Measurements from ENCODE around the gene PDHA1.

Gene PDHA1

DNA sequence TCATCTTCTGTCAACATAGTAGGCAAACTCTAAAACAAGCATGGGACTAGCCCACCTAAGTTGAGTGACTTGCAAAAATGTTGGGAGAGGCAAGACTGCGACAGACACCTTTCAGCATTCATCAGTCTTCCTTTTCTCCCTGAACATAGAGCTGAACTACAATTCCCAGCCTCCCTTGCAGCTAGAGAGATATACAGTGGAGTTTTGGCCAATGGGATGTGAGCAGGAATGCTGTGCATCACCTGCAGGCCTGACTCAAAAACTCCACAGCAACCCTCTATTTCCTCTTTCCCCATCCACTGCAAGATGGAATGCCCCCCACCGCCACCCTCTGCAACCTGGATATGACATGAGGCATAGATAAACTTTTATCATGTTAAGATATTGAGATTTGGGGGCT is 66.5 kb downstream of the PDHA1 start:
- Histone ChIP-seq H3K4me3 (ENCODE audit: low read depth, low read length) (no peak overlapping the region), H3K27ac (ENCODE audit: low read depth, low read length) (no peak overlapping the region), H3K36me3 (ENCODE audit: control insufficient read depth, insufficient read depth, low read length) (no peaks in the 10 kb centered on the region), H3K9ac (ENCODE audit: low read depth, low read length) (no peak overlapping the region), H3K4me1 (ENCODE audit: control insufficient read depth, insufficient read depth, low read length) (no peaks in the 10 kb centered on the region), H3K27me3 (ENCODE audit: control insufficient read depth, insufficient read depth, low read length) (no peaks in the 10 kb centered on the region), H3K9me3 (ENCODE audit: control insufficient read depth, insufficient read depth, low read length) (peaks cover 3% of the 10 kb centered on the region; the same call in 1 of the 2 replicates)

Measured in HUES48 (cell line).